Measurements from ENCODE around the gene CDKN2AIP. TPM values are rescaled to one million over a fixed set of nuclear protein-coding genes. Genes with fewer than 3 reads are reported as not detected.
"Not testable (repeated sequence)": the region's sequence is repeated elsewhere in the genome, so short reads cannot be mapped to it uniquely, and the experiment has no call there.

CDKN2AIP gene
- total RNA-seq, 1 donor from 2014 or later = 22.8 TPM

GRCh38 chr4:183443655-183444213 lies 702 bp upstream of the CDKN2AIP start:
- intact Hi-C loops (cut with micrococcal nuclease) = loop anchor here (1.0 to 10.0 kb wide), 18 partner anchors 13 to 1981 kb away; partner anchors contain the start of genes ACSL1, ANKRD37, CASP3 and CENPU

- intact Hi-C loops (cut with micrococcal nuclease) = loop anchor here (2.0 to 10.0 kb wide), 6 partner anchors 46 to 1980 kb away; partner anchors contain the start of genes ACSL1, IRF2 and UFSP2
These were observed 627 bp downstream of the CDKN2AIP start for GRCh38 chr4:183445097-183445428.

- intact Hi-C loops (cut with micrococcal nuclease) = loop anchor here (10.0 kb wide), 3 partner anchors 1027 to 1977 kb away; partner anchors contain the start of genes ACSL1, IRF2 and UFSP2
These were observed 3.2 kb downstream of the CDKN2AIP start for GRCh38 chr4:183447646-183448045.

GRCh38 chr4:183448436-183448835 lies 4.0 kb downstream of the CDKN2AIP start:
- intact Hi-C loops (cut with micrococcal nuclease) = loop anchor here (10.0 kb wide), 3 partner anchors 1026 to 1976 kb away; partner anchors contain the start of genes ACSL1, IRF2 and UFSP2

GRCh38 chr4:183449193-183449882 lies 4.9 kb downstream of the CDKN2AIP start:
- intact Hi-C loops (cut with micrococcal nuclease) = loop anchor here (10.0 kb wide), 3 partner anchors 1025 to 1975 kb away; partner anchors contain the start of genes ACSL1, IRF2 and UFSP2

- intact Hi-C loops (cut with micrococcal nuclease) = no loop called here
These were observed 5.7 kb downstream of the CDKN2AIP start for GRCh38 chr4:183450108-183450507.

- intact Hi-C loops (cut with micrococcal nuclease) = no loop called here
These were observed 11.2 kb downstream of the CDKN2AIP start for GRCh38 chr4:183455431-183456195.

- intact Hi-C loops (cut with micrococcal nuclease) = no loop called here
These were observed 13.6 kb downstream of the CDKN2AIP start for GRCh38 chr4:183458005-183458404.

- intact Hi-C loops (cut with micrococcal nuclease) = not testable (repeated sequence)
These were observed 19.6 kb downstream of the CDKN2AIP start for GRCh38 chr4:183463903-183464619.

- intact Hi-C loops (cut with micrococcal nuclease) = not testable (repeated sequence)
These were observed 21.4 kb downstream of the CDKN2AIP start for GRCh38 chr4:183465879-183466278.

- intact Hi-C loops (cut with micrococcal nuclease) = no loop called here
These were observed 22.8 kb downstream of the CDKN2AIP start for GRCh38 chr4:183467246-183467645.

- intact Hi-C loops (cut with micrococcal nuclease) = no loop called here
These were observed 24.0 kb downstream of the CDKN2AIP start for GRCh38 chr4:183468210-183469095.

GRCh38 chr4:183469285-183469684 lies 24.8 kb downstream of the CDKN2AIP start:
- intact Hi-C loops (cut with micrococcal nuclease) = no loop called here

GRCh38 chr4:183469936-183470335 lies 25.5 kb downstream of the CDKN2AIP start:
- intact Hi-C loops (cut with micrococcal nuclease) = no loop called here

GRCh38 chr4:183470821-183471220 lies 26.4 kb downstream of the CDKN2AIP start:
- intact Hi-C loops (cut with micrococcal nuclease) = no loop called here

GRCh38 chr4:183471946-183472708 lies 27.7 kb downstream of the CDKN2AIP start:
- intact Hi-C loops (cut with micrococcal nuclease) = loop anchor here (1.0 to 2.0 kb wide), 7 partner anchors 28 to 779 kb away; partner anchors contain the start of genes CDKN2AIP, RWDD4 and TRAPPC11

- intact Hi-C loops (cut with micrococcal nuclease) = no loop called here
These were observed 33.7 kb downstream of the CDKN2AIP start for GRCh38 chr4:183478123-183478522.

- intact Hi-C loops (cut with micrococcal nuclease) = no loop called here
These were observed 34.5 kb downstream of the CDKN2AIP start for GRCh38 chr4:183478926-183479325.

- intact Hi-C loops (cut with micrococcal nuclease) = not testable (repeated sequence)
These were observed 38.2 kb downstream of the CDKN2AIP start for GRCh38 chr4:183482515-183483095.

Data from T-helper 1 cell treated with Interleukin-12 subunit alpha and Interleukin-12 subunit beta and Interleukin-4 antibody, amounts not matched to agents 30 ng/mL and 1 ng/mL, for 36 hours (primary cell).